ENCODE data around the gene PHOX2A.
"Not testable (repeated sequence)": the region's sequence is repeated elsewhere in the genome, so short reads cannot be mapped to it uniquely, and the experiment has no call there.

PHOX2A gene

GRCh38 chr11:72223615-72224563 lies 20.1 kb downstream of the PHOX2A start:
- DNase-seq (ENCODE audit: low read depth in 1 of 2, low spot score in 1 of 2): peak; percentile 31 to 50

GRCh38 chr11:72222907-72223614 lies 20.9 kb downstream of the PHOX2A start:
- peak; percentile 85 to 89 for DNase-seq (ENCODE audit: low read depth in 1 of 2, low spot score in 1 of 2)

DNA sequence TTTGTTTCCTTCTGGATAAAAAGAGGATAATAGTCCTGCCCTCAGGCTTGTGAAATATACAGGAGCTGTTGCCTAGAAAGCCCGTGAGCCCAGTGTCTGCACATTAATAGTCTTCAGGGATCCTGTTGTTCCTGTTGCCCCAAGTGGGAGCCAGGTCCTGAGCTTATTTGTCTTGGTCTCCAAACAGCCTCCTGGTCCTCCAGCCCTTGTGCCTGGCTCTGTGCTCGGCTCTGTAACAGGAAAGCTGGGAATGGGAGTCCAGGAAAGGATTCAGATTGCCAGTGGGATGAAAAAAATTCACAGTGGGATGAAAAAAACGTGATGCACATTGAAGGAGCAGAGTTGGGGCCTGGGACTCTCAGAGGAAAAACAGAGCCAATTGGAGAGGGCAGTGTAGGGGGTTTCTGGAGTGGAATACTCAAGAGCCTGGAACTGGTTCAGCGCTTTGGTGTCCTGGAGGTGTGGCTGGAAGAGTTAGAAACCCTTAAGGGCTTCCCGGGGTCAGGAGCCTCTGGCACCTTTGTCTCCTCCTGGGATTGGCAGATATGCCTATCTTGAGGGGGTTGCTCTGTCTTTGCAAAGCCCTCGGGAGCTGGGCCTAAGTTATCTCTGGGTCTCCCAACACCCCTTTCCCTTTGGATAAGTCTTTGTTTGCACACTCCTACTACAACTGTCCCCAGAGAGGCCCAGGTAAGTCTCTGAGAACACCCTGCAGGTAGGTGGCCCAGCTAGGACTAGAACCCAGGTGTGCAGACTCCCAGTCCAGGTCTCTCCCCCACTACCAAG lies 21.7 kb downstream of the PHOX2A start:
- no peak for DNase-seq (ENCODE audit: low read depth in 1 of 2, low spot score in 1 of 2)

DNA sequence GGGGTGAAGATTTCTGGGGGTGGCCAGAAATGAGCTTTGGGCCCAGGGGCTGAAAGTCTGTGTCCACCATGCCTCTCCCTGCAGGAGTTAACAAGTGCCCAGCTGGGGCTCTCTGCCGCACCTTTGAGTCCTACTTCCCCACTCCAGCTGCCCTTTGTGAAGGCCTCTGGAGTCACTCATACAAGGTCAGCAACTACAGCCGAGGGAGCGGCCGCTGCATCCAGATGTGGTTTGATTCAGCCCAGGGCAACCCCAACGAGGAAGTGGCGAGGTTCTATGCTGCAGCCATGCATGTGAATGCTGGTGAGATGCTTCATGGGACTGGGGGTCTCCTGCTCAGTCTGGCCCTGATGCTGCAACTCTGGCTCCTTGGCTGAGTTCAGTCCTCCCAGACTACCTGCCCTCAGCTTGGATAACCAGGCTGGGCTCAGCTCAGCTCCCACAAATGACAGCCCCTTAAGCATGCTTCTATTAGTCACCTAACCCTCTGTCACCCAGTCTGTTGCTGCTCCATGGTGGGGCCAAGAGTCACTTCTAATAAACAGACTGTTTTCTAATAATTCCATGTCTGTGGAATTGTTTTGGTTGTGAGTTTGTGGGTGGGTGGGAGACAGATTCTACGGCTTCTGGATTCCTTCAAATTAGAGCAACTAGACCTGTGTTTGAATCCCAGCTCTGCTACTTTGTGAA lies 22.4 kb downstream of the PHOX2A start:
- DNase-seq (ENCODE audit: low read depth in 1 of 2, low spot score in 1 of 2): no peak

DNA sequence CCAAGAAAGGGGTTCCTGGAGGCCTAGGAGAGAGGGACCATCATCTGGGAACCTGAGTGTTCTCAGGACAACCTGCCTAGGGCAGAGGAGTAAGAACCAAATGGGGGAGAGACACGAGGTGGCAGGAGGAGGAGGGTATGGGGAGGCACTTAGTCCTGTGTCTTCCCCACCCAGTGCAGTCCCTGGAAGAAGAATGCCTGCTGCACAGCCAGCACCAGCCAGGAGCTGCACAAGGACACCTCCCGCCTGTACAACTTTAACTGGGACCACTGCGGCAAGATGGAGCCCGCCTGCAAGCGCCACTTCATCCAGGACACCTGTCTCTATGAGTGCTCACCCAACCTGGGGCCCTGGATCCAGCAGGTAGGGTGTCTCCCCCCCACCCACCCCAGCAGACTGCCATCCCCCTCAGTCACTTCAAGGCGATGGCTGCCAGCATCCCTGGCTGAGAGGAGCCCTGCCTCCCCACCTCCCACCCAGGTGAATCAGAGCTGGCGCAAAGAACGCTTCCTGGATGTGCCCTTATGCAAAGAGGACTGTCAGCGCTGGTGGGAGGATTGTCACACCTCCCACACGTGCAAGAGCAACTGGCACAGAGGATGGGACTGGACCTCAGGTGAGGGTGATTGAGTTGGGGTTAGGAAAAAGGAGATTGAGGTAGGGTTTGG lies 23.1 kb downstream of the PHOX2A start:
- DNase-seq (ENCODE audit: low read depth in 1 of 2, low spot score in 1 of 2): no peak

DNA sequence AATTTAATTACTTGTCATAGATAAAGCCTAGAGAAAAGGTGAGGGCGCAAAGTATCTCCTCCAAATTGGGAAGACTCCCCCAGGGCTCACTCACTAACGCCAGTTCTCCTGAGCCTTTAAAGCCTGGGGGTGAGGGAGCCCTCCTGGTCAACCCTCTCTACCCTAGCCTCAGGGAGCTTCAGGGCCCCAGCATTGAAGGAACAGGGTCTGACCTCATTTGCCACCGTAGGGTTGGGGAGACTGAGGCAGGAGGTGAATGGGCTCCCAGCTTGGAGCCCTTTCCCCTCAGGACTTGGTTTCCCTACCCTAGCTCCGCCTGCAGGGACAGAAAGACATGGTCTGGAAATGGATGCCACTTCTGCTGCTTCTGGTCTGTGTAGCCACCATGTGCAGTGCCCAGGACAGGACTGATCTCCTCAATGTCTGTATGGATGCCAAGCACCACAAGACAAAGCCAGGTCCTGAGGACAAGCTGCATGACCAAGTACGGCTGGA lies 25.7 kb downstream of the PHOX2A start:
- DNase-seq (ENCODE audit: low read depth in 1 of 2, low spot score in 1 of 2): no peak

GRCh38 chr11:72217841-72218240 lies 26.1 kb downstream of the PHOX2A start:
- DNase-seq (ENCODE audit: low read depth in 1 of 2, low spot score in 1 of 2): no peak

DNA sequence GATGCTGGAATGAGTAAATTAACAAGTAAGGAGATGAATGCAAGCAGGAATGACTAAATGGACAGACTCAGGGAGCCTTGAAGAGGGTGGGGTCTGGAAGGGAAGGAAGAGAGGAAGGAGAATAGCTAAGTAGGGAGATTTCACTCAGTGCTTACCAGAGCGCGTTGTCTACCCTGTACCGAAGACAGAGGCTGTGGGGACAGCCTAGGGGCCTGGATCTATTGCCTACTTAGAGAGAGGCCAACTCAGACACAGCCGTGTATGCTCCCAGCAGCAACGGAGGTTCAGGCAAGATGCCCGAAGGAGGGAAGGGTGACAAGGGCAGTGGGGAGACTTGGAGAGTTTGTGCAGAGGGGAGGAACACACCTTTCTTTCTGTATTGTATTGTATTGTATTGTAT lies 27.3 kb downstream of the PHOX2A start, which contains the start of gene FOLR2:
FOLR2 (plus strand) TSS at position 157 of the 400 bp plus-strand sequence. CDS start 1,791 bp downstream, outside the sequence.
- no peak for DNase-seq (ENCODE audit: low read depth in 1 of 2, low spot score in 1 of 2)

GRCh38 chr11:72209101-72209500 lies 34.9 kb downstream of the PHOX2A start:
- no peak for DNase-seq (ENCODE audit: low read depth in 1 of 2, low spot score in 1 of 2)

DNA sequence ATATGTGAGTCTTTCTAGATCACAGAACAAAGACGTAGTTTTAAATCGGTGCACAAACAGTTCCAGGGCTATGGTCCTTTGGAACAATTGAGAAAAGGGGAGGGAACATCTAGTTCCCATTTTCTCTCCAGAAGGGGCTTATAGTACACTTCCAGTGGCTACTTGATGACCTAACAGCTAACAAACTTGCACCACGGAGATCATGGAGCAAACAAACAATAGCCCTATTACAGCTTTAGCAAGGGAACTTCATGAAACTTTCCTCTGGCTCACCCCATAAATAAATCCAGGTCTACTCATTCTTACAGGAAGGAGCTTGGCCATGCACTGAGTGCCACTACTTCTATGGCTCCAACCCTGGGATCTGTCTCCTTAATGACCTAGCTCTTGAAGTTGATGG lies 35.7 kb downstream of the PHOX2A start:
- DNase-seq (ENCODE audit: low read depth in 1 of 2, low spot score in 1 of 2): no peak

DNA sequence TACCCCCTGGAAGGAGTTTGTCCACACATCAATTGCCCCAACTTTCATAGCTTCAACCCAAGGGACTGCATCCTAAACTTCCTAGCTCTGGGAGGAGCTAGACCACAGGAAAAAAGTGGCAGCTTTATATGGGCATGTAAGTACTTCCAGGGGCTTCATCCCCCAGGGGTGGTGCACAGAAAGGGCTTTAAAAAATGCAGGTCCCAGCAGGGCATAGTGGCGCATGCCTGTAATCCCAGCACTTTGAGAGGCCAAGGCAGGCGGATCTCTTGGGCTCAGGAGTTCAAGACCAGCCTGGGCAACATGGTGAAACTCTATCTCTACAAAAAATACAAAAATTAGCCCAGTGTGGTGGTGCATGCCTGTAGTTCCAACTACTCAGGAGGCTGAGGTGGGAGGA lies 37.2 kb downstream of the PHOX2A start:
- not testable (repeated sequence) for DNase-seq (ENCODE audit: low read depth in 1 of 2, low spot score in 1 of 2)

DNA sequence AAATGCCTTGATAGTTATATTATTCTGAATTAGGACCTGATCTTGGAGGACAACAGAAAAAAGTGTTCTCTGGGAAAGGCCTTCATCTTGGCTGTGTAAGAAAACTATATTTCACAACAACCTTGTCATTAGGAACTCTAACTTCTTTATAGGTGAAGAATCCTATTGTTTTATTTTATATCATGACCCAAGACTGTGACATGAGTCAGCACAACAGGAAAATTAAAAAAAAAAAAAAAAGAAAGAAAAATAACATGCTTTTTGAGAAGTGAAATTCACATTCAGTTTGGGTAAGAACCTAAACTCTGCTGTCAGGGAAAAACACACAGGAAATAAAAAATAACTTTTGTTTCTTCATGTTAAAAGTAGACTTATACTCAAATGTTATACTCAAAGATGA lies 39.1 kb downstream of the PHOX2A start:
- DNase-seq (ENCODE audit: low read depth in 1 of 2, low spot score in 1 of 2): no peak

DNA sequence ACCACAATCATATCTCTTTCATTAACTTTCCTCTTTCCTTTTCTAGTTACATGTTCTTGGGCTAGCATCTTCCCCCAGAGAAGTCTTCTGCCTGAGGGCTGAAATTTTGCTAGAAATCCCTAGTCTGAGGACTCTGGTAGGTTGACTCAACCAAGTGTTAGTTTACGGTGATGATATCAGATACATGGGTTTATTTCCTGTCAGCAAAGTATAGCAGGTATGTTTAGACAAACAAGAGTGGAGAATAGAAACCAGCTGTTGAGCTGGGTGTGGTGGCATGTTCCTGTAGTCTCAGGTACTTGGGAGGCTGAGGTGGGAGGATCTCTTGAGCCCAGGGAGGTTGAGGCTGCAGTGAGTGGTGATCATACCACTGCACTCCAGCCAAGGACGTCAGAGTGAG lies 40.8 kb downstream of the PHOX2A start:
- DNase-seq (ENCODE audit: low read depth in 1 of 2, low spot score in 1 of 2): no peak

- DNase-seq (ENCODE audit: low read depth in 1 of 2, low spot score in 1 of 2): no peak
Measured at GRCh38 chr11:72202571-72202970, 41.4 kb downstream of the PHOX2A start.

GRCh38 chr11:72201445-72201844 lies 42.5 kb downstream of the PHOX2A start:
- DNase-seq (ENCODE audit: low read depth in 1 of 2, low spot score in 1 of 2): not testable (repeated sequence)

- DNase-seq (ENCODE audit: low read depth in 1 of 2, low spot score in 1 of 2): no peak
Measured at GRCh38 chr11:72195518-72196270, 48.3 kb downstream of the PHOX2A start.

- DNase-seq (ENCODE audit: low read depth in 1 of 2, low spot score in 1 of 2): no peak
Measured at GRCh38 chr11:72191961-72192381, 52.0 kb downstream of the PHOX2A start, which contains the start of gene FOLR1. Gene FOLR1 (plus strand): TSS chr11:72192140. CDS start chr11:72192174, 34 bp downstream.

GRCh38 chr11:72190631-72191071 lies 53.3 kb downstream of the PHOX2A start:
- no peak for DNase-seq (ENCODE audit: low read depth in 1 of 2, low spot score in 1 of 2)
